Left lung (tissue), 10 donors: Measurements from ENCODE around the gene ARL10. TPM values are rescaled to one million over a fixed set of nuclear protein-coding genes. Genes with fewer than 3 reads are reported as not detected.

Experiments used
- ATAC-seq: fragments of 200-7000 bp; cut with Tn5 transposase; one replicate; pipeline ENCODE4 v1.9.1; 2020; ENCODE audit warnings: moderate library complexity
- DNase-seq, 4 donors: peaks; one replicate each; pipeline ENCODE4 v3.0.0-alpha.2; 2013 to 2020
- H3K27ac ChIP-seq, 2 donors: fragments of 200-600 bp; sonication (generic) in 1 of 2; one replicate each; pipeline versions ENCODE4 v1.5.0 to v1.8.0; 2020 to 2021
- H3K27me3 ChIP-seq, 2 donors: fragments of 200-600 bp; sonication (generic) in 1 of 2; one replicate each; pipeline versions ENCODE4 v1.5.0 to v1.8.0; 2020 to 2021
- H3K36me3 ChIP-seq, 2 donors: fragments of 200-600 bp; sonication (generic) in 1 of 2; one replicate each; pipeline versions ENCODE4 v1.5.0 to v1.8.0; 2020 to 2021
- H3K4me1 ChIP-seq, 2 donors: fragments of 200-600 bp; one replicate each; pipeline ENCODE4 v1.8.0; 2021
- H3K4me3 ChIP-seq, 2 donors: fragments of 200-600 bp; sonication (generic) in 1 of 2; one replicate each; pipeline versions ENCODE4 v1.5.0 to v1.8.0; 2020 to 2021; ENCODE audit warnings: mild to moderate bottlenecking in 1 of 2
- H3K9me3 ChIP-seq, 2 donors: fragments of 200-600 bp; sonication (generic) in 1 of 2; one replicate each; pipeline versions ENCODE4 v1.5.0 to v1.8.0; 2020 to 2021
- intact Hi-C, 2 donors: fragments of 100-400 bp; cut with DNase I; formaldehyde crosslinking; loops; one replicate each; pipeline versions ENCODE4 v1.11.2 to v1.14.2; 2022
- polyA plus RNA-seq, 6 donors: library from polyadenylated mRNA; unstranded; fragments of 120-200 nt; gene quantifications; one replicate each; pipeline ENCODE4 v1.2.1, GENCODE V29; 2013; ENCODE audit not compliant: insufficient read length in 6 of 6
- total RNA-seq, 2 donors: library from RNA; stranded (reverse); fragmentation: NEBNext Ultra II Directional; extraction: Animal tissue kit (Norgen Biotek cat#: 25700); gene quantifications; one replicate each; pipeline ENCODE4 v1.2.1, GENCODE V29; 2021
- TF ChIP-seq, protein P1 (sequence below), 2 donors: fragments of 200-600 bp; sonication (generic) in 1 of 2; IDR thresholded peaks; one replicate each; pipeline versions ENCODE4 v1.5.0 to v1.8.0; 2021; ENCODE audit warnings: antibody characterized with exemption in 2 of 2
- donor health status: DM: no; HTN: yes; CAD: no.
- donor health status: DM: no; HTN: no; CAD: no.

The ARL10 gene
- total and polyA plus RNA-seq, 8 donors: 6.0 to 20.1 (median 18.2) TPM

GRCh38 chr5:176412517-176413254 is 47.4 kb downstream of the ARL10 start:
- intact Hi-C loops: no loop called here

GRCh38 chr5:176413255-176413565 is 47.9 kb downstream of the ARL10 start:
- Histone ChIP-seq H3K27ac (no peak overlapping the region), H3K36me3 (peaks cover 0 to 20% of the 10 kb centered on the region in 2 donors), H3K4me1 (peaks cover 26 to 58% of the 10 kb centered on the region in 2 donors), H3K27me3 (no peaks in the 10 kb centered on the region), H3K9me3 (no peaks in the 10 kb centered on the region), H3K4me3 (no peak overlapping the region)
- intact Hi-C loops: no loop called here
- ATAC-seq: no peak
- no peak for DNase-seq
- TF ChIP-seq, protein P1, sequence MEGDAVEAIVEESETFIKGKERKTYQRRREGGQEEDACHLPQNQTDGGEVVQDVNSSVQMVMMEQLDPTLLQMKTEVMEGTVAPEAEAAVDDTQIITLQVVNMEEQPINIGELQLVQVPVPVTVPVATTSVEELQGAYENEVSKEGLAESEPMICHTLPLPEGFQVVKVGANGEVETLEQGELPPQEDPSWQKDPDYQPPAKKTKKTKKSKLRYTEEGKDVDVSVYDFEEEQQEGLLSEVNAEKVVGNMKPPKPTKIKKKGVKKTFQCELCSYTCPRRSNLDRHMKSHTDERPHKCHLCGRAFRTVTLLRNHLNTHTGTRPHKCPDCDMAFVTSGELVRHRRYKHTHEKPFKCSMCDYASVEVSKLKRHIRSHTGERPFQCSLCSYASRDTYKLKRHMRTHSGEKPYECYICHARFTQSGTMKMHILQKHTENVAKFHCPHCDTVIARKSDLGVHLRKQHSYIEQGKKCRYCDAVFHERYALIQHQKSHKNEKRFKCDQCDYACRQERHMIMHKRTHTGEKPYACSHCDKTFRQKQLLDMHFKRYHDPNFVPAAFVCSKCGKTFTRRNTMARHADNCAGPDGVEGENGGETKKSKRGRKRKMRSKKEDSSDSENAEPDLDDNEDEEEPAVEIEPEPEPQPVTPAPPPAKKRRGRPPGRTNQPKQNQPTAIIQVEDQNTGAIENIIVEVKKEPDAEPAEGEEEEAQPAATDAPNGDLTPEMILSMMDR (IDR thresholded peaks at IDR 0.05): no peak

More at GRCh38 chr5:176412517-176413254, 47.4 kb downstream of the ARL10 start:
- peaks cover 0 to 25% of the 10 kb centered on the region in 2 donors for H3K36me3 ChIP-seq
- peaks cover 26 to 58% of the 10 kb centered on the region in 2 donors for H3K4me1 ChIP-seq
- H3K27me3 ChIP-seq: no peaks in the 10 kb centered on the region
- H3K4me3 ChIP-seq: no peak overlapping the region
- no peak for ATAC-seq
- no peak overlapping the region for H3K27ac ChIP-seq
- H3K9me3 ChIP-seq: no peaks in the 10 kb centered on the region
- TF ChIP-seq, protein P1 (IDR thresholded peaks at IDR 0.05): no peak
- DNase-seq: no peak

DNA sequence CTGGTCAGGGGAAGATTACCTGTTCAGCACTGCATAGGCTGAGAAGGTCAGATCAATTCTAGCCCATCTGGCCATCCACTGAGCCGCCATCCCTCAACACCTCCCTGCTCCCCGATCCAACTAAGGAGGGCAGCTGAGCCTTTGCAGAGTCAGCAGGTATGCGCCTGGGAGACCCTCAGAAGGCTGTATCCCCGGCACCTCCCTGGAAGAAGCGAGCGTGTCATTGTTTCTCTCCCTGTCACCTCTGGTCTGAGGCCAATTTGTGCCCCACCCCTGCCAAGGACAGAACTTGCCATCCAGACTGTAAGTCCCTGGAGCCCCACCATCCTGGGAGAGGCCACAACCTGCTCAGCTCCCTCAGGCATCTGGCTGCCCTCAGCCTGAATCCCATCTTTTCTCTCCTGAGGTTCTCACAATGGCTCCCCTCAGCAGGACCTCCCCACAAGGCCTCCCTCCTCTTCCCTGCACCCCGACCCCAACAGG is 48.5 kb downstream of the ARL10 start:
- ATAC-seq (no peak), DNase-seq (no peak)
- Histone ChIP-seq H3K36me3 (peaks cover 0 to 15% of the 10 kb centered on the region in 2 donors), H3K4me1 (peaks cover 26 to 58% of the 10 kb centered on the region in 2 donors), H3K4me3 (no peak overlapping the region), H3K27ac (no peak overlapping the region), H3K9me3 (no peaks in the 10 kb centered on the region), H3K27me3 (no peaks in the 10 kb centered on the region)
- TF ChIP-seq, protein P1 (IDR thresholded peaks at IDR 0.05): no peak
- intact Hi-C loops: no loop called here

GRCh38 chr5:176414704-176415103 is 49.4 kb downstream of the ARL10 start:
- Histone ChIP-seq H3K36me3 (peaks cover 0 to 5% of the 10 kb centered on the region in 2 donors), H3K27ac (peak overlapping the region in 1 of 2 donors; percentile 11), H3K9me3 (no peaks in the 10 kb centered on the region), H3K27me3 (no peaks in the 10 kb centered on the region), H3K4me1 (peaks cover 26 to 58% of the 10 kb centered on the region in 2 donors), H3K4me3 (peak overlapping the region in 1 of 2 donors; percentile 96)
- intact Hi-C loops: no loop called here
- no peak for DNase-seq
- no peak for ATAC-seq
- TF ChIP-seq, protein P1 (IDR thresholded peaks at IDR 0.05): no peak

DNA sequence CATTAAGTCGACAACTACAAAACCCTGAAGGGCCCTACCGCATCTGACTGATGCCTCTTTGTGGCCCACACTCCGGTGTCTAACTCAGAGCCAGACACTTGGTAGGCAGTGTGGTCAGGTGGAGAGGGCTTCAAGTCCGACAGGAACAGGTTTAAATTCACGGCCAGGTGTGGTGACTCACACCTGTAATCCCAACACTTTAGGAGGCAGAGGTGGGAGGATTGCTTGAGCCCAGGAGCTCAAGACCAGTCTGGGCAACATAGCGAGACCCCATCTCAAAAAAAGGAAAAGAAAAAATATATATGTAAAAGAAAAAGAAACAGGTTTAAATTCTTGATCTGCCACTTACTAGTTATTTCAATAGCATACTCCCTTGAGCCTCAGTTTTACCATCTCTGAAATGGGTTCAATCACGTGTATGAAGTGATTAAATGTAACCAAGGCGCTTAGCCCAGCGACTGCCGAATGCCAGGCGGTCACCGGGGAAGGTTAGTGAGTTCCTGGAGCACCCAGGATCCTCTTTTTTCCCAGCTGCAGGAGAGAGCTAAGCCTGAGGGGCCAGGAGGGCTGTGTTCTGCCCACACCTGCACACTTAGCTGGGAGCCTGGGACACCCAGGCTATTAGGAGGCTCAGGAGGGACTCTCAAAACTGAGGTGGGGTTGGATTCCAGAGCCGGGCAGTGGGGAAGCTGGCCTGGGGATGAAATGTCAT is 50.1 kb downstream of the ARL10 start:
- Histone ChIP-seq H3K36me3 (no peaks in the 10 kb centered on the region), H3K9me3 (no peaks in the 10 kb centered on the region), H3K4me3 (peak overlapping the region; percentile 96 to 99), H3K4me1 (peaks cover 26 to 58% of the 10 kb centered on the region in 2 donors), H3K27ac (peak overlapping the region; percentile 87 to 93), H3K27me3 (no peaks in the 10 kb centered on the region)
- TF ChIP-seq, protein P1 (IDR thresholded peaks at IDR 0.05): no peak
- peak; percentile 4 for ATAC-seq
- intact Hi-C loops: no loop called here
- DNase-seq: peak in 1 of 4 donors; percentile 11
